HG03354 (cell line): Measurements from ENCODE around the gene TLE3.

Experiments used
- ATAC-seq: cut with Tn5 transposase; IDR thresholded peaks from one replicate; pipeline ENCODE4 v1.9.1; 2021; ENCODE audit warnings: mild to moderate bottlenecking; ENCODE audit not compliant: unreplicated experiment, poor library complexity, severe bottlenecking

TLE3 gene

GRCh38 chr15:70088887-70089691 lies 8.6 kb downstream of the TLE3 start:
- no peak for ATAC-seq

GRCh38 chr15:70088455-70088854 lies 9.3 kb downstream of the TLE3 start:
- ATAC-seq, result no peak

- ATAC-seq, result no peak
Observed at GRCh38 chr15:70087708-70088352, 9.9 kb downstream of the TLE3 start.

GRCh38 chr15:70086636-70087035 lies 11.1 kb downstream of the TLE3 start:
- no peak for ATAC-seq

- ATAC-seq, result no peak
Observed at GRCh38 chr15:70084461-70084860, 13.3 kb downstream of the TLE3 start.

GRCh38 chr15:70083946-70084345 lies 13.8 kb downstream of the TLE3 start:
- ATAC-seq, result no peak

GRCh38 chr15:70083418-70083817 lies 14.3 kb downstream of the TLE3 start:
- no peak for ATAC-seq

- ATAC-seq, result no peak
Observed at GRCh38 chr15:70082281-70082900, 15.3 kb downstream of the TLE3 start.

- ATAC-seq, result no peak
Observed at GRCh38 chr15:70081612-70082011, 16.1 kb downstream of the TLE3 start.

GRCh38 chr15:70080347-70080746 lies 17.4 kb downstream of the TLE3 start:
- ATAC-seq, result no peak

- no peak for ATAC-seq
Observed at GRCh38 chr15:70079888-70080287, 17.8 kb downstream of the TLE3 start.

GRCh38 chr15:70078578-70079417 lies 18.9 kb downstream of the TLE3 start:
- ATAC-seq, result no peak

GRCh38 chr15:70077188-70078147 lies 20.2 kb downstream of the TLE3 start:
- no peak for ATAC-seq

GRCh38 chr15:70074380-70074779 lies 23.3 kb downstream of the TLE3 start:
- no peak for ATAC-seq

GRCh38 chr15:70072479-70072878 lies 25.2 kb downstream of the TLE3 start:
- ATAC-seq, result no peak

- ATAC-seq, result no peak
Observed at GRCh38 chr15:70071799-70072198, 25.9 kb downstream of the TLE3 start.

- ATAC-seq, result no peak
Observed at GRCh38 chr15:70069716-70070115, 28.0 kb downstream of the TLE3 start.

- no peak for ATAC-seq
Observed at GRCh38 chr15:70068783-70069565, 28.7 kb downstream of the TLE3 start.
